Pons (tissue), 1 donor: Measurements from ENCODE around the gene RANBP6.
"Not testable (repeated sequence)": the region's sequence is repeated elsewhere in the genome, so short reads cannot be mapped to it uniquely, and the experiment has no call there.

ENCODE experiments used
- DNase-seq: peaks from one replicate; pipeline ENCODE4 v3.0.0-alpha.2; 2016; ENCODE audit warnings: low spot score

The RANBP6 gene

DNA sequence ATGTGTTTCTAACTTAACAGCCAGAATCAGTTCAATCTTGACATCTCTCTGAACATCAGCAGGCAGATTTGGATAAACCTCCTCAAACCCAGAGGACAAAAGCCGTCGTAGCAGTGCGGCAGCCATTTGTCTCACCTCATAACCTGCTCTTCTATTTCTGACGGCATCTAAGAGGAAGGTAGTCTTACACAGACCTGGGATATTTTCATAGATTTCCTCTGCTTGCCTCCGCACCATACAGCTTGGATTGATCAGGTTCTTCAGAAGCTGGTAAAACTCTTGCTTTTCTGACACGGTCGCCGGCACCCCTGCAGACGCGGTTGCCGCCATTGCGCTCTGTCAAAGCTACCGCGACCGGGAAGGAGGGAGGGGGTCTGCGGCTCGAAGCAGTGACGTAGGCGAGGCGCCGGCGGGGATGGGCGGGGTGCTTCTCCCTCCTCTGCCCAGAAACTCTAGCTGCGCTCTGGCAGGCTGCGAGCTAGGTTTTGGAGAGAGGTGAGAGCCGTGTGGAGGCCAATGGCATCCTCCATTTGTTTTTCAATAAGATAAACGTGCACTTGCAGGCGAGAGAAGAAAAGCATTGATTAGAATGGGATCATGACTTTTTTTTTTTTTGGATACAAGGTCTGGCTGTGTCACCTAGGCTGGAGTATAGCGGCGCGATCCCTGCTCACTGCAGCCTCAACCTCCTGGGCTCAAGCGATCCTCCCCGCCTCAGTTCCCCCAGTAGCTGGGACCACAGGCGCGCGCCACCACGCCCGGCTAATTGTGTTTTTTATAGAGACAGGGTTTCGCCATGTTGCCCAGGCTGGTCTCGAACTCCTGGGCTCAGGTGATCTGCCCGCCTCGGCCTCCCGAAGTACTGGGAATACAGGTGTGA lies at the start of gene RANBP6:
Gene RANBP6 (minus strand): TSS at position 347 of the 880 bp plus-strand sequence. CDS start 17 bp downstream, at position 330.
- peak; percentile 86 for DNase-seq

DNA sequence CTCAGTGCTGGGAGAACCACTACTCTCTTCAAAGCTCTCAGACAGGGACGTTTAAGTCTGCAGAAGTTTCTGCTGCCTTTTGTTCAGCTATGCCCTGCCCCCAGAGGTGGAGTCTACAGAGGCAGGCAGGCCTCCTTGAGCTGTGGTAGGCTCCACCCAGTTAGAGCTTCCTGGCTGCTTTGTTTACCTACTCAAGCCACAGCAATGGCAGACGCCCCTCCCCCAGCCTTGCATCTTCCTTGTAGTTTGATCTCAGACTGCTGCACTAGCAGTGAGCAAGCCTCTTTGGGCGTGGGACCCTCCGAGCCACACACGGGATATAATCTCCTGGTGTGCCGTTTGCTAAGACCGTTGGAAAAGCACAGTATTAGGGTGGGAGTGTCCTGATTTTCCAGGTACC lies 47.7 kb upstream of the RANBP6 start:
- DNase-seq, result not testable (repeated sequence)

DNA sequence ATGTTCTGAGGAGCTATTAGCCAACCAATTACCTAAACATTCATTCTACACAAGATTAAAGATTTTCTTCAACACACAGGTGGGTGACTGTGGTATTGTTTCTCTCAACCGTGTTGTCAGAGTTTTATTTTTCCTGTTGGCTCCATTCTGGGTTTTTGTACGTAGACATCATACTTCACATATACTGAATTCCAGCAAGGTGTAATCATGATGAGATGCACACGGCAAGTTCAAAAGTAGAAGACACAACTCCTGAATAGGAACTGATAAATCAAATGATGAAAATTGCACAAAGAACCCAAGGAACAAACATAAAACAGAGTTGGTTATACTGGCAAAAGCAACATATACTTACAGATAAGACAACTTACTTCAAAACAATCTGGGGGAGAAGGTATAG lies 40.2 kb upstream of the RANBP6 start:
- no peak for DNase-seq

DNA sequence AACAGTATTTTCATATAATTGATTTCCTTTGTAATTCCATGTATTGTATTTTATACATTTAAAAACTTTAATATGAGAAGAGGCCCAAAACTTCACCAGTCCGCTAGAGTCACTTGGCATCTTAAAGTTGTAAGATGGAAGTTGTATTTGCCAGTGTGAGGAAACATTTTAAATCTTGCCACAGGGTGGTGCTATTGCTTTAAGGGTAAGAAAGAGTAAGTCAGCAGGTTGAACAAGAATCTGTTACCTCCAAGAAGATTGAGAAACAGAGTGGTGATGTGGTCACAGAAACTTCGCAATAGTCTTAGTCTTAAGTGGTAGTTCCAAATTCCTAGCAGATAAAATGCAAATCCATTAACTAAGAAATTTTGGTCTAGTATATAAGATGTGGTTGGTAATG lies 39.8 kb upstream of the RANBP6 start:
- peak; percentile 86 for DNase-seq

DNA sequence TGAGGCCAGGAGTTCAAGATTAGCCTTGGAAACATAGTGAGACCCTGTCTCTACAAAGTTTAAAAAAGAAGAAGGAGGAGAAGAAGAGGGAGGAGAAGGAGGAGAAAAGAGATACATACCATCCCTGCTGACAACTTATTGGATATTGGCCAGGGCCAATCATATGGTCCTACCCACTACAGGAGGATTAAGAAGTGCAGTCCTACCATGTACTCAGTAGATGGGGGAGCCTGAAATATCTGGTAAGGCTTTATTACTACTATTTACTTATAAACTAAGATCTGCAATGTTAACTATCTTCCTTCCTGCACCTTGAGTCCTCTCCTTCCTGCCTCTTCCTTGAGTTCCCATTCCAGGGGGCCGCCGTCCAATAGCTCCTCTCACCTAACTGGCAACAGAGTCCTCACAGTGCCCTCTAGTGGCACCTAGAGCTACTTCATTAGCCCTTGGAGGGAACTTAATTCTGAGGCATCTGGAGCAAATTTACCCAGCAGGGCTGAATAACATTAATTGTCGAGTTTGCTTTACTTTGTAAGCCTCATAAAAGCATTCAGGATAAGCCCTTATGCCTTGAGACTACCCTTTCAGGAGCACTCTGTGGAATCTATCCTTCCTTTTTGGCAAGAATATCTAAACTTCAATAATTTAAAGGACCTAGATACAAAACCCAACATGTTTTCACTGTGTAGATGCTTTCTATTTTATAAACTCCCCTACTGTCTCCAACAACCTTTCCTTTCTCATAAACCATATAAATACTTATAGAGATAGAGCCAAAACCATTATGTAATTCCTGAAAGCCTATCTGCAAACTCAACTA lies 39.1 kb upstream of the RANBP6 start:
- peak; percentile 82 for DNase-seq

DNA sequence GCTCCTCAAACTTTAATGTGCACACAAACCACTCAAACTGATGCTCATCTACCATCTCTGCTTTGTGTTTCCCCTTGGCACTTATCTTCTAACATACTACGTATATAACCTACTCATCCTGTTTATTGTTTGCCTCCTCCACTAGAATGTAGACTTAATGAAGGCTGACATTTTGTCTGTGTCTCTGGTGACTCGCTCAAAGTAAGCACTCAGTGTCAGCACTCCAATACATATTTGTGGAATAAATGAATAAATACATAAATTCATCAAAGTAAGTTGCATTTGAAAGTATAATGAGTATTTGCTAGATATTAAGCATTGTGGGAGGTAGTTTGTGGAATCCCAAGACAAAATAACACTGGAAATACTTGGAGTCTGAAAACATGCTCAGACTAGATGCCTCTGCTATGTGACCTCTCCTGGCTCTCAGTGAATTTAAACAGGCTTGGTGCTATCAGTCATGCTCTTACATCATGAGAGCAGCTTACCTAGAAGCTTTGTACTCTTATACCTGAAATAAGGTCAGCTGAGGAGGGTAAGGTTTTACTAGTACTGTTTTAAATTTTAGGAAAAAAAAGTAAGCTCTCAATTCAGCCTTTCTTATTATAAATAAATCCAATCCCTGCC lies 37.0 kb upstream of the RANBP6 start:
- no peak for DNase-seq

DNA sequence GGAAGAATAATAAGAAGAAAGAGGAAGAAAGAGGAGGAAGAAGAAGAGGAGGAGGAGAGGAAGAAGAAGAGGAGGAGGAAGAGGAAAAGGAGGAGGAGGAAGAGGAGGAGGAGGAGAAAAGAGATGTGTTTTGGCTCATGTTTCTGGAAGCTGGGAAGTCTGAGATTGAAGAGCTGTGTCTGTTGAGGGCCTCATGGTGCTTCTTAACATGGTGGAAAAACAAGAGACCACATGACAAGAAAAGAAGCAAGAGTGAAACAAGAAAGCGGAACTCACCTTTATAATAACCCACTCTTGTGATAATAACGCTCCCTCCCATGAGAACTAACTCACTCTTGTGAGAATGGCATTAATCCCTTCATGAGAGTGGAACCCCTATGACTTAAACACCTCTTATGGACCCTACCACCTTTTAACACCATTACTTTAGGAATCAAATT lies 36.1 kb upstream of the RANBP6 start:
- DNase-seq, result no peak

DNA sequence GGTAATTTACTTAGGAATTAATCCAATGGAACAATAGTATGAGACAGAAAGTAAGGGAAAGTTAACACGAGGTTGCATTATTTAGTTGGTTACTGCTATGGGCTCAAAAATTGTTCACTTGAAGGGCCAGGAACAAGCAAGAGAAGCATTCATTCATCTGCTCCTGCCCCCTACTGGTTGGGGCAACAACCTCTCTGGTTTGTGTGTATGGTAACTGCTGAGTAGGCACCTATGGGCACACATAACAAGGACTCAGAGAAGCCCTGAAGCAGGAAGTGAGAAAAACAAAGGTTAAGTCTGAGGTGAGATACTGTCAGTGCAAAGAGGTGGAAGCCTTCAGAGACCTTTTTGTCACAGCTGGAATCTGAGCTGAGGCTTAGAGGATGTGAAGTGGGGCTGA lies 34.4 kb upstream of the RANBP6 start:
- no peak for DNase-seq

DNA sequence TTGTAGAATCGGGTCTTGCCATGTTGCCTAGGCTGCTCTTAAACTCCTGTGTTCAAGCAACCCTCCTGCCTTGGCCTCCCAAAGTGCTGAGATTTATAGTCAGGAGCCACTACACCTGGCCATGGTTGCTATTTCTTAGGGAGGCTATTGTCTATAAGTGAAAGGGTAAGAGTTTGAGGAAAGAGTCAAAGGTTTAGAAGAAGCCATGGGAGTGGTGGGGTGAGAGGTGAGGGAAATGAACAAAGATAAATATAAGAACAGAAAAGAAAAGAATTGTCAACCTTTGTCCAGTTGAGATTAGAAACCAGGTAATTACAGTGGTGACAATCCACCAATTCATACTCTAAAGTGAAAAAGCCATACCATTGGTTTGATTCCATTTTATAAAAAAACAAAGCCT lies 32.6 kb upstream of the RANBP6 start:
- DNase-seq, result no peak

DNA sequence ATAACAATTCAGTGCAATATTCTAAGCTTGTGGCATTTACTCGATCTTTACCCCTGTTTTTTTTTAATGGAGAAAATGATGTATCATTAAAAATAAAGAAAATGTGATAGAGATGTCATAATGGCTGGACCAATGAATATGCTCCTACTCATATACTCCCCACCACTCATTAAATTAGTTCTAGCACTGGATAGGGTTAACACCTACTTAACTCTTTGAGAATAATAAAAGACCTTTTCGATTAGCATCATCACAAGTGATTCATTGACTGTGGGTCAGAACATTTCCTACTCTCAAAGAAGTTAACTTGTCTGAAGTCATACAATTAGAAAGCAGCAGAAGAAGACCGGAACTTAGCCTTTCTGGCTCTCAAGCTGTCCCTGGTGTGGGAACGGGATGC lies 31.6 kb upstream of the RANBP6 start:
- no peak for DNase-seq

DNA sequence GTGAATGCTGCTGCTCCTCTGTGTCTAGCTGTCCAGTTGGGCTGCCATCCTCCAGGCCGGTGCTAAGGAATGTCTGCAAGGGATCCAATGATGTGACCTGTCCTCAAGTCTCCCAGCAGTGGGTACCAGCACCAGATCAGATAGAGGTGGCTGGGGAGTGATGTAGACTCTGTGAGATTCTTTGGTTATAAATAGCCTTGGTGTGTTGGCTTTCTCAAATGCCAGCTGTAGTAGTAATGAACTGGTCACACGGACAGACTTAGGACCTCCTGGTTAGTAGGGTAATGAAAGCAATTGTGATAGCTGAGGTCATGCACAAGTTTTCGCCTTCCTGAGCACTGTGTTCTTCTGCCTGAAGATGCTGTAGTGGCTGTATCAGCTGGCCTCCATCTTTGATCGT lies 29.9 kb upstream of the RANBP6 start:
- DNase-seq, result no peak

DNA sequence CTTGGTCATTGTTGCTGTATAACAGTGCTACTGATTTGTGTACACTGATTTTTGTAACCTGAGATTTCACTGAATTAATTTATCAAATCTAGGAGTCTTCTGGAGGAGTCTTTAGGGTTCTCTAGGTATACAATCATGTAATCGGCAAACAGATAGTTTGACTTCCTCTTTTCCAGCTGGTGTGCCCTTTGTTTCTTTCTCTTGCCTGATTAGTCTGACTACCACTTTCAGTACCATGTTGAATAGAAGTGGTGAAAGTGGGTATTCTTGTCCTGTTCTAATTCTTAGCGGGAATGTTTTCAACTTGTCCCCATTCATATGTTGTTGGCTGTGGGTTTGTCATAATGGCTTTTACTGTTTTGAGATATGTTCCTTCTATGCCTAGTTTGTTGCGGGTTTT lies 24.7 kb upstream of the RANBP6 start:
- no peak for DNase-seq

DNA sequence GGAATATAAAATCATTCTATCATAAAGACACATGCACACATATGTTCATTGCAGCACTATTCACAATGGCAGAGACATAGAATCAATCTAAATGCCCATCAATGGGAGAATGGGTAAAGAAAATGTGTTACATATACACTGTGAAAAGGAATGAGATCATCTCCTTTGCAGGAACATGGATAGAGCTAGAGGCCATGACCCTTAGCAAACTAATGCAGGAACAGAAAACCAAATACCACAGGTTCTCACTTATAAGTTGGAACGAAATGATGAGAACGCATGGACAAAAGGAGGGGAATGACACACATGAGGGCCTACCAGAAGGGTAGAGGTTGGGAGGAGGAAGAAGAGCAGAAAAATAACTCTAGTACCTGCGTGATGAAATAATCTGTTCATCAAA lies 21.0 kb upstream of the RANBP6 start:
- no peak for DNase-seq

DNA sequence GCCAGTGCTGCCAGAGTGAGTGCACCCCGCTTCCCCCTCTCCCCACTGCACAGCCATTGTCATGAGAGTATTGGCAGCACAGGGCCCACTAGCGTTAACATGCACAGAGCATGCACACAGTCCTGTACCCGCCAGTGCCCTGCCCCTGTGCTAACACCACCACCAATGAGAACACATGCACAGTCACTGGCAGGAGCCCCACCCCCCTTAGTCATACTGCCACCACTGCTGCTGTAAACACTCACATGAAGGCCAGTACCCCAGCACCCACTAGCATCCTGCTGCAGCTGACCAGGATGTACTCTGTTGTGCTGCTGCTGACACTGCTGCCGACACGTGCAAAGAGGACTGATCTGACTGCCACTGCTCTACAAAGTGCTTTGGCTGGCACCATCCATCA lies 19.5 kb upstream of the RANBP6 start:
- no peak for DNase-seq

DNA sequence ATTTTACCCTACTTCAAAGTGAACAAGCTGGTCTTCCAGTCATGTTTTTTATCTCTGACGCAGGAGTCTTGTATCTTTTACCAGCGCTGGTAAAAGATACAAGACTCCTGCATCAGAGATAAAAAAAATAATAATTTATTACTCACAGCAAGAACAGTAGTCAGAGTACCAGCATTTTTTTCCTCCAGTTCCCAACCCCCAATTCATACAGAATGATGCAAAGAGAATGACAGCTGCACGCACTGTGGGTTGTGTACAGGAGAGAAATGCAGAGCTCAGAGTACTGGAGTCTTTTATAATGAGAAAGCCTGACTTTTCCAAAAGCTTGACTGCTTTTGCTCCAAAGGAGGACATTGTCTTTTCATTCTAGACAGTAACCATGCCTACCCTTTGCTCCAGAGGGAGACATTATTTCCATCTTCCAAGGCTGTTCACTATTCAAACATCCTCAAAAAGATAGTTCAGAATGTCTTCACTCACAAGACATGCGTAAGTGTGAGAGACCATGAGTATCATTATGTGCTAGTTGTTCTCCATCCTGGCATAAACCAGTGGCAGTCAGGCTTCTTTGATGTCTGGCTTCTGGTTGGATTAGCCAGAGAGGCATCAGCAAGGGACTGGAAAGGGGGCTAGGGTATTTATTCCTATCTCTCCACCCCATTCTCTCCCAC lies 14.3 kb upstream of the RANBP6 start:
- DNase-seq, result no peak

DNA sequence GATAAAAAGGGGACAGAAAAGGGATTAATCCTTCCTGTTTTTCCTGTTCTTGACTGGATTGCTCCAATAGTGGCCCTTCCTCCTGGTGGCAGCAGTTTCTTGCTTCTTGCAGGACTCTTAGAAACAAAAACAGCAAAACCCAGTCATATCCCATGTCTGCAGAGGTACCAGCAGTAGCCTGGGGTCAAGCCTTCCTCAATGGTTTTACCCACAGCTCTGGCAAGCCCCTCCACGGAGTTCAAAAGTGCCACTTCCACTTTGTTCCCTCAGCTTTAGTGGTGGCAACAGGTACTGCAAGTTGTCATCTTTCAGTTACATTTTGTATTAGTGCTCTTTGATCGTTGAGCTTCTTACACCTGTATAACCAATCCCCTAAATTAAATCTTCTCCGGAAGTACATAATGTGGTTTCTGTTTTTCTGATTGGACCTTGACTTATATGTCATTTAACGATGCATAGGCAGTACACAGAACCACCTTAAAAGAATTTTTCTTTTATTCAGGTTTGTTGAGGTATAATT lies 8.7 kb upstream of the RANBP6 start:
- no peak for DNase-seq

DNA sequence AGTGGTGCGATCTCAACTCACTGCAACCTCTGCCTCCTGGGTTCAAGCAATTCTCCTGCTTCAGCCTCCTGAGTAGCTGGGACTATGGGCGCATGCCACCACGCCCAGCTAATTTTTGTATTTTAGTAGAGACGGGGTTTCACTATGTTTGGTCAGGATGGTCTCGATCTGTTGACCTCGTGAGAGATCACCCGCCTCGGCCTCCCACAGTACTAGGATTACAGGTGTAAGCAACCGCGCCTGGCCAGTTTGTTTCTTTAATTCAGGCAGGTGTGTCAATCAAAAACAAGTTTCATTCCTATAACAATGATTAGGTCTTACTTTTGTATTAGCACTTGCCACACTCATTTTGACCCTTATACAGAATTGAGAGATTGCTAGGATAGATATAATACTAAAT lies 1.6 kb upstream of the RANBP6 start:
- not testable (repeated sequence) for DNase-seq

DNA sequence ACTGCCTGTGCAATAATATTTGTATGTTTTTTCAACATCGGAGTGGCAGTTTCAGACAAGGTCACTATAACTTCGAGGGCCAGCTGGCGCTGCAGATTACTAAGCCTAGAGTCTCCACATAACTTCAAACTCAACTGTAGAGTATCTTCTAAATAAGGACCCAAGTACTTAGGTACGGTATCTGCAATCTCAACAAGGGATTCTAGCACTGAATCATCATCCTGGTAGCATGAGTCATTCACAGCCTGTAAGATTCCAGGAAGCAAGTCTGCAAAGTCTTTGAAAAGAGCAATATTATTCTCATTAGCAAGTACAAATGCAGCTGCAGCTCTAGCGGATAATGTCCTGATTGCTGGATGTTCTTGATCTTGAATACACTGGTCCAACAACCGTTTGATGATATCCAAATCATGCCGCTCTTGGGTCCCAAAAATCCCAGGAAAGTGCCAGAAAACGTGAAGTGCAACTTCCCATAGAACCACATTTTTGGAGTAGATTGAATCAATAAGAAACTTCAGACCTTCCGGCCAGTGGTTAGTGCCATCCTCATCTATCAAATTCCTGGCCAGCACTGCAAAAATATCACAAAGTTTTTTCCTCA lies 654 bp downstream of the RANBP6 start:
- no peak for DNase-seq

DNA sequence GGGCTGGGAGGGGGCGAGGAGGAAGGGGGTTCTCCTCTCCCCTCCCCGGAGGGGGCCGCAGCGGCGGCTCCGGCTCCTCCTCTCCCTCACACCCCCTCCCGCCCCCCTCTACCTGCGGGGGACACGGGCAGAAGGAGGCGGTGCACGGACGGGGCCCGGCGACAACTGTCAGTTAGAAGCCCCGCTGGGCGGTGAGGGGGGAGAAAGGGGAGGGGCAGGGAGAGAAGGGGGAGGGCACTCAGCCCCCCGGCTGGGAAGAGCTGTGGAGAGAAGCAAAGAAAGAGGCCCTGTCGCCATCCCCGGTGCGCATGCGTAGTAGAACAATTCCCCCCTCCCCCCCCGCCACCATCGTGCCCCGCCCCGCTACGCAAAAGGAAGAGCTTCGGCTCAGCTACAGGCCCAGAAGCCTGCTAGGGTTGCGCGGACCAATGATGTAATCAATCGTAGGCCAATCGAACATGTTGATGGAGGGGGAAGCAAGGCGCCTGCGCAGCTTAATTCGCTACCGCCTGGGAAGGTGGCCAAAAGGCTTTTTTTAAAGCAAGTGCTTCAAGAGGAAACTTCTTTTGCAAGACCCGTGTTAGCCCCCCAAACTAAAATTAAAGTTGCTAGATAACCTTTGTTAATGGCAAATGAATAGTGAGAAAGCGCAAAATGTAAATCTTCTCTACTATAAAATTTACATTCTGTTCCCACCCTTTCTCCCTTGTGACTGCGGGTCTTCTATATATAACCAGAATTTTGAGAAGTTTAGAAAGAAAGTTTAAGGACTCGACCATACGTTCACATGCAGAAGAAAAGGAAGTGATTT lies 7.0 kb downstream of the RANBP6 start:
- peak; percentile 99 for DNase-seq

DNA sequence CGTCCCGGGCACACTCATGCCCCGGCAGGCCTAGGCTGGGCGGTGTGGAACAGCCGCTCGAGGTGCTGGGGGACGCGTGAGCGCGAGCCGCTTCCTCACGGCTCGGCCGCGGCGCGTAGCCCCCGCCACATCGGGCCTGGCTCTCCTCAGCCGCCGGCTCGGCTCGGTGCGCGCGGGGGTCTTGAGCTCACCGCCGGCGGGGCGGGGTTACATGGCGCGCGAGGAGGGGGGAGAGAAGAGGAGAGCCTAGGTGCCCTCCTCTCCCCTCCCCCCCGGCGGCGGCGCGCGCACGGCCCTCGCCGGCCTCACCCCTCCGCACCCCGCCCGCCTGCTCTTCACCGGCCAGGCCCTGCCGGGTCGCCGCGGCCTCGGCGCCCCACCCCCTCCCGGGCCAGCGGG lies 7.7 kb downstream of the RANBP6 start:
- no peak for DNase-seq
